CD14-positive monocyte (primary cell): ENCODE measurements around the gene PUM2. TPM values are rescaled to one million over a fixed set of nuclear protein-coding genes. Genes with fewer than 3 reads are reported as not detected.

ENCODE experiments used
- DNase-seq, 3 donors: peaks; one replicate each; pipeline ENCODE4 v3.0.0-alpha.2; 2011 to 2022
- H2AFZ ChIP-seq: 2 replicates; pipeline ENCODE4 v1.6.0; 2012; ENCODE audit warnings: mild to moderate bottlenecking, low read depth, low read length, inconsistent platforms; ENCODE audit not compliant: insufficient read depth, poor library complexity, severe bottlenecking
- H3K27ac ChIP-seq, 2 donors: 1 replicate in 1 of 2; 2 replicates in 1 of 2; pipeline ENCODE4 v1.5.1; 2012 to 2013; ENCODE audit warnings: low read length in 2 of 2, control low read depth in 1 of 2, inconsistent platforms in 1 of 2, low read depth in 1 of 2, mild to moderate bottlenecking in 1 of 2
- H3K27me3 ChIP-seq, 2 donors: one replicate each; pipeline versions ENCODE4 v1.6.0 to v1.6.1; 2011 to 2013; ENCODE audit warnings: low read length in 2 of 2; ENCODE audit not compliant: control insufficient read depth in 2 of 2, insufficient read depth in 2 of 2
- H3K36me3 ChIP-seq, 2 donors: replicated peaks in 1 of 2; 1 replicate in 1 of 2; 2 replicates in 1 of 2; pipeline versions ENCODE4 v1.5.1 to v1.6.1; 2012 to 2013; ENCODE audit warnings: low read length in 2 of 2, control low read depth in 1 of 2, inconsistent platforms in 1 of 2, mild to moderate bottlenecking in 1 of 2; ENCODE audit not compliant: insufficient read depth in 2 of 2, control insufficient read depth in 1 of 2
- H3K4me1 ChIP-seq, 2 donors: 1 replicate in 1 of 2; 2 replicates in 1 of 2; pipeline versions ENCODE4 v1.5.1 to v1.6.1; 2012 to 2013; ENCODE audit warnings: low read length in 2 of 2, control low read depth in 1 of 2, inconsistent platforms in 1 of 2, mild to moderate bottlenecking in 1 of 2, moderate library complexity in 1 of 2; ENCODE audit not compliant: insufficient read depth in 2 of 2, control insufficient read depth in 1 of 2
- H3K4me2 ChIP-seq: replicated peaks from 2 replicates; pipeline ENCODE3; 2012; ENCODE audit warnings: low read length, moderate library complexity, mild to moderate bottlenecking; ENCODE audit not compliant: poor library complexity, severe bottlenecking; ENCODE audit errors: extremely low read depth
- H3K4me3 ChIP-seq, 3 experiments: fragments of 200-600 bp in 1 of 3; sonication (generic) in 1 of 3; replicated peaks in 1 of 3; 1 replicate in 2 of 3; 2 replicates in 1 of 3; pipeline ENCODE4 v1.5.1; 2011 to 2013; ENCODE audit warnings: low read length in 3 of 3, mild to moderate bottlenecking in 3 of 3, control low read depth in 2 of 3, low read depth in 2 of 3, inconsistent platforms in 1 of 3, moderate library complexity in 1 of 3
- H3K79me2 ChIP-seq: 2 replicates; pipeline ENCODE4 v1.6.0; 2012; ENCODE audit warnings: mild to moderate bottlenecking, control low read depth, inconsistent platforms, low read length, moderate library complexity; ENCODE audit not compliant: insufficient read depth
- H3K9ac ChIP-seq: 2 replicates; pipeline ENCODE4 v1.6.0; 2017; ENCODE audit warnings: low read length, mild to moderate bottlenecking; ENCODE audit not compliant: insufficient read depth, poor library complexity, severe bottlenecking
- H3K9me3 ChIP-seq, 2 donors: replicated peaks in 1 of 2; 1 replicate in 1 of 2; 2 replicates in 1 of 2; pipeline versions ENCODE4 v1.5.1 to v1.6.1; 2012 to 2013; ENCODE audit warnings: low read length in 2 of 2, control low read depth in 1 of 2; ENCODE audit not compliant: control insufficient read depth in 1 of 2, insufficient read depth in 1 of 2
- H4K20me1 ChIP-seq: 2 replicates; pipeline ENCODE4 v1.6.0; 2012; ENCODE audit warnings: mild to moderate bottlenecking, low read length, control low read depth, moderate library complexity; ENCODE audit not compliant: insufficient read depth
- H3K27ac Mint-ChIP-seq, 7 donors: one replicate each; pipeline ENCODE4 v1.8.0; 2020; ENCODE audit warnings: mild to moderate bottlenecking in 7 of 7, mixed read lengths in 7 of 7, moderate library complexity in 6 of 7, inconsistent platforms in 2 of 7
- H3K27me3 Mint-ChIP-seq, 3 donors: one replicate each; pipeline ENCODE4 v1.8.0; 2021 to 2022; ENCODE audit warnings: low read depth in 3 of 3, mild to moderate bottlenecking in 3 of 3, mixed read lengths in 3 of 3, moderate library complexity in 3 of 3, inconsistent platforms in 1 of 3
- H3K36me3 Mint-ChIP-seq, 2 donors: one replicate each; pipeline ENCODE4 v1.8.0; 2020; ENCODE audit warnings: mixed read lengths in 2 of 2, inconsistent platforms in 1 of 2, mild to moderate bottlenecking in 1 of 2
- H3K4me1 Mint-ChIP-seq: one replicate; pipeline ENCODE4 v1.8.0; 2020; ENCODE audit warnings: mild to moderate bottlenecking, mixed read lengths
- H3K4me3 Mint-ChIP-seq, 2 donors: one replicate each; pipeline ENCODE4 v1.8.0; 2020; ENCODE audit warnings: mild to moderate bottlenecking in 2 of 2, mixed read lengths in 2 of 2, moderate library complexity in 1 of 2
- H3K9me3 Mint-ChIP-seq, 7 donors: one replicate each; pipeline ENCODE4 v1.8.0; 2020 to 2022; ENCODE audit warnings: mixed read lengths in 7 of 7, mild to moderate bottlenecking in 6 of 7, moderate library complexity in 6 of 7, inconsistent platforms in 2 of 7
- WGBS: methylation state at CpG from one replicate; pipeline ENCODE4 v1.1.5; 2013; ENCODE audit warnings: missing lambda C conversion rate; ENCODE audit not compliant: insufficient coverage; 5-methylcytosine and 5-hydroxymethylcytosine counted together
- intact Hi-C, 2 donors: fragments of 100-400 bp; cut with micrococcal nuclease; formaldehyde crosslinking; loops; one replicate each; pipeline versions ENCODE4 v1.15.0 to v1.15.1; 2023
- polyA plus RNA-seq, 3 donors: library from polyadenylated mRNA; depleted of rRNA in 1 of 3; unstranded in 2 of 3; stranded (reverse) in 1 of 3; fragments of 300-500 nt in 2 of 3; fragments of >200 nt in 1 of 3; fragmentation: Illumina TruSeq in 2 of 3; gene quantifications; 1 replicate in 2 of 3; 2 replicates in 1 of 3; pipeline ENCODE4 v1.2.3, GENCODE V29; 2012 to 2021
- TF ChIP-seq, protein P1 (sequence below): fragments of 200-600 bp; IDR thresholded peaks from one replicate; pipeline ENCODE4 v1.8.0; 2022; ENCODE audit warnings: antibody characterized with exemption, mild to moderate bottlenecking

Gene PUM2
- polyA plus RNA-seq, 3 donors = 7.2 to 22.4 (median 8.3) TPM

DNA sequence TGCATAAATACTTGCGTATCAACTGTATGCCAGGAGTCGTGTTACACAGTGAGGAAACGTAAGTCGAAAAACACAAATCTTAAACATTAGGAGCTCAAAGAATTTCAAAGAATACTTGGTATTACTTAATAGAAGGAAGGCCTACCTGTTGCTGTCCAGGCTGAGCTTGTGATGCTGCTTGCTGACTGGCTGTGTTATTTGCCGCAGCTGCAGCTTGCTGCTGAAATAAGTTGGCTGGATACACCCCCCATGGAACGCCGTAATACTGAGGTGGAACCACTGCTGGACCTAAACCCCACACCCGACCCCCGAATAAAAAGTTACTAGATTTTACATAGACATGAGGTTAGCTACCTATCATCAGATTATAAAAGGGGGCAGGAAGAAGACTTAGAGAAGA is 56.4 kb downstream of the PUM2 start:
- H3K9me3 ChIP-seq = no peaks in the 10 kb centered on the region
- Mint-ChIP-seq H3K36me3 (peaks cover 68 to 71% of the 10 kb centered on the region in 2 donors), H3K4me1 (no peaks in the 10 kb centered on the region), H3K27ac (no peak overlapping the region), H3K4me3 (no peak overlapping the region), H3K27me3 (no peaks in the 10 kb centered on the region), H3K9me3 (no peaks in the 10 kb centered on the region)
- TF ChIP-seq, protein P1, sequence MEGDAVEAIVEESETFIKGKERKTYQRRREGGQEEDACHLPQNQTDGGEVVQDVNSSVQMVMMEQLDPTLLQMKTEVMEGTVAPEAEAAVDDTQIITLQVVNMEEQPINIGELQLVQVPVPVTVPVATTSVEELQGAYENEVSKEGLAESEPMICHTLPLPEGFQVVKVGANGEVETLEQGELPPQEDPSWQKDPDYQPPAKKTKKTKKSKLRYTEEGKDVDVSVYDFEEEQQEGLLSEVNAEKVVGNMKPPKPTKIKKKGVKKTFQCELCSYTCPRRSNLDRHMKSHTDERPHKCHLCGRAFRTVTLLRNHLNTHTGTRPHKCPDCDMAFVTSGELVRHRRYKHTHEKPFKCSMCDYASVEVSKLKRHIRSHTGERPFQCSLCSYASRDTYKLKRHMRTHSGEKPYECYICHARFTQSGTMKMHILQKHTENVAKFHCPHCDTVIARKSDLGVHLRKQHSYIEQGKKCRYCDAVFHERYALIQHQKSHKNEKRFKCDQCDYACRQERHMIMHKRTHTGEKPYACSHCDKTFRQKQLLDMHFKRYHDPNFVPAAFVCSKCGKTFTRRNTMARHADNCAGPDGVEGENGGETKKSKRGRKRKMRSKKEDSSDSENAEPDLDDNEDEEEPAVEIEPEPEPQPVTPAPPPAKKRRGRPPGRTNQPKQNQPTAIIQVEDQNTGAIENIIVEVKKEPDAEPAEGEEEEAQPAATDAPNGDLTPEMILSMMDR = no peak
- intact Hi-C loops = no loop called here
- H3K9ac ChIP-seq = no peak overlapping the region
- no peak overlapping the region for H3K27ac ChIP-seq
- H3K4me1 ChIP-seq = no peaks in the 10 kb centered on the region
- H3K79me2 ChIP-seq = peaks cover 23% of the 10 kb centered on the region
- no peak overlapping the region for H3K4me2 ChIP-seq
- H2AFZ ChIP-seq = no peak overlapping the region
- no peaks in the 10 kb centered on the region for H3K27me3 ChIP-seq
- no peak for DNase-seq
- peaks cover 79% of the 10 kb centered on the region for H4K20me1 ChIP-seq
- WGBS = no CpG with 5 or more reads among the region's 9 CpGs
- H3K4me3 ChIP-seq = no peak overlapping the region
- H3K36me3 ChIP-seq = peaks cover 70 to 95% of the 10 kb centered on the region in 2 donors

DNA sequence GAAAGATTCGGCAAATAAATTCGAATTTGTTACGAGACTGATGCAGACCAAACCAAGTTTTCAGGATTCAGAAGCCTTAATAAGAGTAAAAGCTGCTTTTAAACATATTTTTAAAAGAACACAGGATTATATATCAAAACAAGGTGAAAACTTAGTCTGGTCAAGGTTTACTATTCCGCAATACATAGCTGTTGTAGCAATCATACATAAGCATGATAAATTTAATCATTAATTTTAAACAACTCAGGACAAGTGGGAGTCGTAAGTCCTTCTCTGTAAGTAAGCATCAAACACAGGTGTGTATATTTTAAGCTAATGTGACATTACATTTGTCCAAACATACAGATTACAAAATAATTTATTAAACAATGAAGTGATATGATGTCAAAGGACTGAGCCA is 57.7 kb downstream of the PUM2 start:
- H3K4me2 ChIP-seq = no peak overlapping the region
- no peaks in the 10 kb centered on the region for H3K4me1 Mint-ChIP-seq
- no peak overlapping the region for H3K9ac ChIP-seq
- no peaks in the 10 kb centered on the region for H3K27me3 ChIP-seq
- H3K4me3 ChIP-seq = no peak overlapping the region
- peaks cover 23% of the 10 kb centered on the region for H3K79me2 ChIP-seq
- no peak for DNase-seq
- H3K4me3 Mint-ChIP-seq = no peak overlapping the region
- no peaks in the 10 kb centered on the region for H3K27me3 Mint-ChIP-seq
- H3K36me3 Mint-ChIP-seq = peaks cover 63 to 65% of the 10 kb centered on the region in 2 donors
- intact Hi-C loops = no loop called here
- no peak overlapping the region for H3K27ac Mint-ChIP-seq
- H4K20me1 ChIP-seq = peaks cover 79% of the 10 kb centered on the region
- no peaks in the 10 kb centered on the region for H3K9me3 ChIP-seq
- no CpG with 5 or more reads among the region's 5 CpGs for WGBS
- no peaks in the 10 kb centered on the region for H3K9me3 Mint-ChIP-seq
- H3K27ac ChIP-seq = no peak overlapping the region
- TF ChIP-seq, protein P1 = no peak
- H3K4me1 ChIP-seq = no peaks in the 10 kb centered on the region
- H3K36me3 ChIP-seq = peaks cover 75 to 95% of the 10 kb centered on the region in 2 donors
- H2AFZ ChIP-seq = no peak overlapping the region
